Hepatocyte (in vitro differentiated cells): ENCODE results near the gene MRGPRF.

Source experiments
- CTCF ChIP-seq: fragments of 200-600 bp; sonication (generic); IDR thresholded peaks from 2 replicates; pipeline ENCODE4 v1.5.1; 2016; ENCODE audit warnings: antibody characterized with exemption, mild to moderate bottlenecking; ENCODE audit not compliant: poor library complexity
- EZH2 ChIP-seq: fragments of 200-600 bp; sonication (generic); IDR thresholded peaks from 2 replicates; pipeline ENCODE4 v1.6.1; 2016; ENCODE audit warnings: antibody characterized with exemption, mild to moderate bottlenecking, borderline replicate concordance
- EZH2phosphoT487 ChIP-seq: fragments of 200-600 bp; sonication (generic); IDR thresholded peaks from one replicate; pipeline ENCODE4 v1.6.1; 2018; ENCODE audit warnings: antibody characterized with exemption, mild to moderate bottlenecking, low read depth, moderate library complexity; ENCODE audit not compliant: unreplicated experiment, severe bottlenecking

- TF ChIP-seq CTCF (no peak), EZH2 (no peak), EZH2phosphoT487 (no peak)
These were observed 2.6 kb downstream of the MRGPRF start for GRCh38 chr11:69010361-69010891.
